Measurements from ENCODE around the gene SCUBE1. TPM values are rescaled to one million over a fixed set of nuclear protein-coding genes. Genes with fewer than 3 reads are reported as not detected.
A peak's percentile ranks its signal among the peaks of the same experiment; 100 is the strongest.

SCUBE1 gene
- polyA plus RNA-seq, 1 experiment: not detected

- ChIA-PET POLR2A (interaction anchor here (0.6 to 0.7 kb wide), 4 partner anchors 11 to 801 kb away, joined by 3 to 4 read pairs (median 4); no protein-coding TSS in a partner anchor), CTCF (interaction anchor here (0.7 to 1.3 kb wide), 5 partner anchors 11 to 191 kb away, joined by 3 to 5 read pairs (median 4); no protein-coding TSS in a partner anchor)
- Histone ChIP-seq H3K27me3 (ENCODE audit: control insufficient read depth, insufficient read depth, low read length) (peaks cover 2% of the 10 kb centered on the region), H3K4me3 (ENCODE audit: low read depth, low read length) (peak within 1 kb of the TSS; percentile 66), H3K36me3 (ENCODE audit: control insufficient read depth, insufficient read depth, low read length) (peaks cover 4% of the 10 kb centered on the region; the same call in 1 of the 2 replicates)
- DNase-seq (ENCODE audit: low read depth): no peak
- TF ChIP-seq CTCF (IDR thresholded peaks at IDR 0.05; ENCODE audit: insufficient read depth, low read depth, low read length): no peak
These were observed 156.7 kb downstream of the SCUBE1 start, which contains the start of gene TTLL12 for GRCh38 chr22:43186272-43187170. Gene TTLL12, minus strand, starts transcription at chr22:43187134. Its CDS starts 65 bp downstream, at chr22:43187069.

- peaks cover 5% of the 10 kb centered on the region; the same call in 1 of the 2 replicates for H3K36me3 ChIP-seq (ENCODE audit: control insufficient read depth, insufficient read depth, low read length)
- H3K4me3 ChIP-seq (ENCODE audit: low read depth, low read length): peak overlapping the region; percentile 66
- POLR2A ChIA-PET: no interaction called here
- no peaks in the 10 kb centered on the region for H3K27me3 ChIP-seq (ENCODE audit: control insufficient read depth, insufficient read depth, low read length)
- no peak for DNase-seq (ENCODE audit: low read depth)
- no peak for TF ChIP-seq CTCF (IDR thresholded peaks at IDR 0.05; ENCODE audit: insufficient read depth, low read depth, low read length)
- CTCF ChIA-PET: no interaction called here
These were observed 157.3 kb downstream of the SCUBE1 start for GRCh38 chr22:43185860-43186261.

GRCh38 chr22:43183496-43184277, 159.5 kb downstream of the SCUBE1 start:
- TF ChIP-seq CTCF (IDR thresholded peaks at IDR 0.05; ENCODE audit: insufficient read depth, low read depth, low read length): no peak
- peaks cover 15% of the 10 kb centered on the region for H3K36me3 ChIP-seq (ENCODE audit: control insufficient read depth, insufficient read depth, low read length)
- no peak for DNase-seq (ENCODE audit: low read depth)
- POLR2A ChIA-PET: no interaction called here
- CTCF ChIA-PET: no interaction called here
- no peaks in the 10 kb centered on the region for H3K27me3 ChIP-seq (ENCODE audit: control insufficient read depth, insufficient read depth, low read length)
- H3K4me3 ChIP-seq (ENCODE audit: low read depth, low read length): no peak overlapping the region

- Histone ChIP-seq H3K4me3 (ENCODE audit: low read depth, low read length) (no peak overlapping the region), H3K27me3 (ENCODE audit: control insufficient read depth, insufficient read depth, low read length) (no peaks in the 10 kb centered on the region), H3K36me3 (ENCODE audit: control insufficient read depth, insufficient read depth, low read length) (peaks cover 17% of the 10 kb centered on the region)
- ChIA-PET POLR2A (no interaction called here), CTCF (interaction anchor here (1.2 kb wide), 1 partner anchor 9 kb away, joined by 3 read pairs; no protein-coding TSS in a partner anchor)
- DNase-seq (ENCODE audit: low read depth): no peak
- no peak for TF ChIP-seq CTCF (IDR thresholded peaks at IDR 0.05; ENCODE audit: insufficient read depth, low read depth, low read length)
These were observed 160.4 kb downstream of the SCUBE1 start for GRCh38 chr22:43182726-43183125.

- CTCF ChIA-PET: interaction anchor here (1.2 kb wide), 1 partner anchor 8 kb away, joined by 3 read pairs; no protein-coding TSS in a partner anchor
- DNase-seq (ENCODE audit: low read depth): no peak
- Histone ChIP-seq H3K27me3 (ENCODE audit: control insufficient read depth, insufficient read depth, low read length) (no peaks in the 10 kb centered on the region), H3K4me3 (ENCODE audit: low read depth, low read length) (no peak overlapping the region), H3K36me3 (ENCODE audit: control insufficient read depth, insufficient read depth, low read length) (peaks cover 17% of the 10 kb centered on the region)
- POLR2A ChIA-PET: no interaction called here
- TF ChIP-seq CTCF (IDR thresholded peaks at IDR 0.05; ENCODE audit: insufficient read depth, low read depth, low read length): no peak
These were observed 161.1 kb downstream of the SCUBE1 start for GRCh38 chr22:43182118-43182517.

All from BJ (cell line).